H9 (cell line): ENCODE measurements around the gene KRTAP1-3. TPM values are rescaled to one million over a fixed set of nuclear protein-coding genes. Genes with fewer than 3 reads are reported as not detected.

Source experiments
- DNase-seq: peaks from one replicate; pipeline ENCODE4 v3.0.0-alpha.2; 2017
- H2AFZ ChIP-seq: one replicate; pipeline ENCODE4 v1.6.1; 2013; ENCODE audit warnings: mild to moderate bottlenecking, low read length, control low read depth, moderate library complexity
- H2AK5ac ChIP-seq: 2 replicates; pipeline ENCODE4 v1.6.1; 2013; ENCODE audit warnings: low read length, control low read depth, mixed read lengths; ENCODE audit not compliant: insufficient read length
- H2BK120ac ChIP-seq: one replicate; pipeline ENCODE4 v1.6.1; 2013; ENCODE audit warnings: low read depth, mild to moderate bottlenecking, low read length, control low read depth, inconsistent platforms; ENCODE audit not compliant: poor library complexity, severe bottlenecking
- H2BK12ac ChIP-seq: 2 replicates; pipeline ENCODE4 v1.6.1; 2013; ENCODE audit warnings: low read length, control low read depth, mixed read lengths, low read depth; ENCODE audit not compliant: insufficient read length
- H2BK15ac ChIP-seq: 2 replicates; pipeline ENCODE4 v1.6.1; 2013; ENCODE audit warnings: low read depth, low read length, control low read depth
- H2BK20ac ChIP-seq: one replicate; pipeline ENCODE4 v1.6.1; 2013; ENCODE audit warnings: low read depth, mild to moderate bottlenecking, low read length, control low read depth, inconsistent platforms; ENCODE audit not compliant: poor library complexity, severe bottlenecking
- H2BK5ac ChIP-seq: 2 replicates; pipeline ENCODE4 v1.6.1; 2013; ENCODE audit warnings: low read length, control low read depth, mixed read lengths; ENCODE audit not compliant: insufficient read length
- H3K14ac ChIP-seq: 2 replicates; pipeline ENCODE4 v1.6.1; 2013; ENCODE audit warnings: low read length, control low read depth; ENCODE audit not compliant: insufficient read depth
- H3K18ac ChIP-seq: 2 replicates; pipeline ENCODE4 v1.6.1; 2013; ENCODE audit warnings: low read depth, mild to moderate bottlenecking, mixed read lengths, low read length, control low read depth; ENCODE audit not compliant: insufficient read length
- H3K23ac ChIP-seq: 2 replicates; pipeline ENCODE4 v1.6.1; 2013; ENCODE audit warnings: low read length, control low read depth, mixed read lengths, low read depth; ENCODE audit not compliant: insufficient read length
- H3K23me2 ChIP-seq: 2 replicates; pipeline ENCODE4 v1.6.1; 2013; ENCODE audit warnings: low read depth, mild to moderate bottlenecking, mixed read lengths, low read length, control low read depth; ENCODE audit not compliant: insufficient read length, poor library complexity, severe bottlenecking
- H3K27ac ChIP-seq: 2 replicates; pipeline ENCODE4 v1.5.1; 2013; ENCODE audit warnings: low read length, control low read depth, mixed read lengths, low read depth; ENCODE audit not compliant: insufficient read length
- H3K27me3 ChIP-seq: 2 replicates; pipeline ENCODE4 v1.6.1; 2013; ENCODE audit warnings: low read length, control low read depth, inconsistent platforms; ENCODE audit not compliant: insufficient read depth
- H3K4ac ChIP-seq: 2 replicates; pipeline ENCODE4 v1.6.1; 2013; ENCODE audit warnings: low read depth, mild to moderate bottlenecking, control low read depth, inconsistent platforms, low read length, moderate library complexity
- H3K4me1 ChIP-seq: 2 replicates; pipeline ENCODE4 v1.6.1; 2013; ENCODE audit warnings: low read length, control low read depth, inconsistent platforms; ENCODE audit not compliant: insufficient read depth
- H3K4me2 ChIP-seq: 2 replicates; pipeline ENCODE4 v1.6.1; 2013; ENCODE audit warnings: low read length, control low read depth, mixed read lengths; ENCODE audit not compliant: insufficient read length, insufficient read depth
- H3K56ac ChIP-seq: 2 replicates; pipeline ENCODE4 v1.6.1; 2013; ENCODE audit warnings: low read depth, mild to moderate bottlenecking, mixed read lengths, low read length, control low read depth; ENCODE audit not compliant: insufficient read length
- H3K79me1 ChIP-seq: 2 replicates; pipeline ENCODE4 v1.6.1; 2013; ENCODE audit warnings: low read depth, mild to moderate bottlenecking, moderate library complexity, low read length, control low read depth, inconsistent platforms; ENCODE audit not compliant: insufficient read depth, poor library complexity, severe bottlenecking
- H3K79me2 ChIP-seq: 2 replicates; pipeline ENCODE4 v1.6.1; 2013; ENCODE audit warnings: low read length, control low read depth, inconsistent platforms; ENCODE audit not compliant: insufficient read depth
- H3K9ac ChIP-seq: 2 replicates; pipeline ENCODE4 v1.6.1; 2013; ENCODE audit warnings: low read length, control low read depth, mixed read lengths; ENCODE audit not compliant: insufficient read length; ENCODE audit errors: extremely low read depth
- H3K9me3 ChIP-seq: one replicate; pipeline ENCODE4 v1.6.1; 2013; ENCODE audit warnings: low read depth, low read length, inconsistent platforms; ENCODE audit not compliant: control insufficient read depth
- H3T11ph ChIP-seq: one replicate; pipeline ENCODE4 v1.6.1; 2013; ENCODE audit warnings: mild to moderate bottlenecking, low read length, control low read depth, inconsistent platforms
- H4K20me1 ChIP-seq: one replicate; pipeline ENCODE4 v1.6.1; 2013; ENCODE audit not compliant: control insufficient read depth, insufficient read length, insufficient read depth
- H4K5ac ChIP-seq: 2 replicates; pipeline ENCODE4 v1.6.1; 2013; ENCODE audit warnings: low read depth, mild to moderate bottlenecking, mixed read lengths, low read length, control low read depth; ENCODE audit not compliant: insufficient read length
- H4K8ac ChIP-seq: replicated peaks from 2 replicates; pipeline ENCODE4 v1.6.1; 2013; ENCODE audit warnings: low read length, control low read depth, mixed read lengths, low read depth; ENCODE audit not compliant: insufficient read length
- H4K91ac ChIP-seq: 2 replicates; pipeline ENCODE4 v1.6.1; 2013; ENCODE audit warnings: low read depth, mild to moderate bottlenecking, moderate library complexity, mixed read lengths, low read length, control low read depth; ENCODE audit not compliant: insufficient read length
- H3K27ac Mint-ChIP-seq, 3 experiments: 2 replicates in 2 of 3; 3 replicates in 1 of 3; pipeline ENCODE4 v1.8.0; 2020 to 2021; ENCODE audit warnings: mixed read lengths in 3 of 3, mild to moderate bottlenecking in 1 of 3, moderate library complexity in 1 of 3
- H3K27me3 Mint-ChIP-seq: 2 replicates; pipeline ENCODE4 v1.8.0; 2021; ENCODE audit warnings: low read depth, mild to moderate bottlenecking, moderate library complexity, mixed read lengths
- H3K36me3 Mint-ChIP-seq, 3 experiments: 2 replicates in 2 of 3; 3 replicates in 1 of 3; pipeline ENCODE4 v1.8.0; 2020 to 2021; ENCODE audit warnings: low read depth in 3 of 3, mixed read lengths in 3 of 3; ENCODE audit not compliant: insufficient read depth in 1 of 3
- H3K4me1 Mint-ChIP-seq, 2 experiments: 2 replicates each; pipeline ENCODE4 v1.8.0; 2020; ENCODE audit warnings: mixed read lengths in 2 of 2
- H3K4me3 Mint-ChIP-seq, 2 experiments: 2 replicates in 1 of 2; 3 replicates in 1 of 2; pipeline ENCODE4 v1.8.0; 2020 to 2021; ENCODE audit warnings: mild to moderate bottlenecking in 2 of 2, mixed read lengths in 2 of 2, moderate library complexity in 1 of 2
- H3K9me3 Mint-ChIP-seq, 2 experiments: 2 replicates in 1 of 2; 3 replicates in 1 of 2; pipeline ENCODE4 v1.8.0; 2020; ENCODE audit warnings: mild to moderate bottlenecking in 2 of 2, mixed read lengths in 2 of 2, moderate library complexity in 1 of 2
- WGBS: extraction: QIAGEN DNeasy Blood & Tissue Kit; methylation state at CpG from one replicate; pipeline ENCODE4 v1.1.7; 2013; ENCODE audit warnings: missing lambda C conversion rate, low lambda C conversion rate, mixed read lengths; ENCODE audit not compliant: insufficient read length; ENCODE audit errors: extremely low coverage; 5-methylcytosine and 5-hydroxymethylcytosine counted together
- total RNA-seq: library from RNA; stranded (reverse); gene quantifications from 2 replicates; pipeline ENCODE4 v1.2.1, GENCODE V29; 2021
- TF ChIP-seq, protein P1 (sequence below): fragments of 200-600 bp; sonication (generic); conservative IDR thresholded peaks from 3 replicates; pipeline ENCODE4 v1.8.0; 2021; ENCODE audit warnings: antibody characterized with exemption, mild to moderate bottlenecking

Gene KRTAP1-3
- total RNA-seq, 1 experiment from 2014 or later, result not detected

DNA sequence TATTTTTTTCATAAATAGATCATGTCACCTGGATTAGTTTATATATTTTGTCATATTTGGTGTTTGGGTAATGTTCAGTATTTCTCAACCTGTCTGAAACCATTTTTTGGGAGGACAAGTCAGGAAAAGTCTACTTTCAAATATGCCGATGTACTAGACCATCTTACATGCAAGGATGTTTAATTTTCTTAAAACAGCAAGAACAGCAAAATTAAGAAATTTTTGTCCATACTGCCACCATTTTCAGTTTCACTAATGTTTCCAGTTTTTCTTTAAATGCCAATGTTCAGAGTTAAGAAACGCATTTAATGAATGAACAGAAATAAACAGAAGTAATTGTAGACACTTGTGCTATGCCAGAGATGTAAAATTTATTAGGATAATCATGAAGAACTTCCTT is 41.6 kb downstream of the KRTAP1-3 start:
- Histone ChIP-seq H3K18ac (no peak overlapping the region), H4K8ac (no peak overlapping the region), H2BK15ac (no peak overlapping the region), H3T11ph (no peak overlapping the region), H3K79me1 (no peaks in the 10 kb centered on the region), H2BK12ac (no peak overlapping the region), H3K4ac (no peak overlapping the region), H3K4me2 (no peak overlapping the region), H3K23ac (no peak overlapping the region), H3K4me1 (no peaks in the 10 kb centered on the region), H3K27me3 (no peaks in the 10 kb centered on the region), H3K27ac (no peak overlapping the region), H3K79me2 (no peaks in the 10 kb centered on the region), H2BK5ac (no peak overlapping the region), H3K9ac (no peak overlapping the region), H2AFZ (no peak overlapping the region), H4K5ac (no peak overlapping the region), H3K56ac (no peak overlapping the region), H3K9me3 (no peaks in the 10 kb centered on the region), H2BK20ac (no peak overlapping the region), H3K23me2 (no peaks in the 10 kb centered on the region), H3K14ac (no peak overlapping the region), H2AK5ac (no peak overlapping the region), H2BK120ac (no peak overlapping the region), H4K91ac (no peak overlapping the region), H4K20me1 (no peaks in the 10 kb centered on the region)
- DNase-seq, result no peak
- H3K4me3 Mint-ChIP-seq, result no peak overlapping the region
- TF ChIP-seq, protein P1, sequence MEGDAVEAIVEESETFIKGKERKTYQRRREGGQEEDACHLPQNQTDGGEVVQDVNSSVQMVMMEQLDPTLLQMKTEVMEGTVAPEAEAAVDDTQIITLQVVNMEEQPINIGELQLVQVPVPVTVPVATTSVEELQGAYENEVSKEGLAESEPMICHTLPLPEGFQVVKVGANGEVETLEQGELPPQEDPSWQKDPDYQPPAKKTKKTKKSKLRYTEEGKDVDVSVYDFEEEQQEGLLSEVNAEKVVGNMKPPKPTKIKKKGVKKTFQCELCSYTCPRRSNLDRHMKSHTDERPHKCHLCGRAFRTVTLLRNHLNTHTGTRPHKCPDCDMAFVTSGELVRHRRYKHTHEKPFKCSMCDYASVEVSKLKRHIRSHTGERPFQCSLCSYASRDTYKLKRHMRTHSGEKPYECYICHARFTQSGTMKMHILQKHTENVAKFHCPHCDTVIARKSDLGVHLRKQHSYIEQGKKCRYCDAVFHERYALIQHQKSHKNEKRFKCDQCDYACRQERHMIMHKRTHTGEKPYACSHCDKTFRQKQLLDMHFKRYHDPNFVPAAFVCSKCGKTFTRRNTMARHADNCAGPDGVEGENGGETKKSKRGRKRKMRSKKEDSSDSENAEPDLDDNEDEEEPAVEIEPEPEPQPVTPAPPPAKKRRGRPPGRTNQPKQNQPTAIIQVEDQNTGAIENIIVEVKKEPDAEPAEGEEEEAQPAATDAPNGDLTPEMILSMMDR, result no peak
- H3K9me3 Mint-ChIP-seq, result no peaks in the 10 kb centered on the region
- H3K27me3 Mint-ChIP-seq, result no peaks in the 10 kb centered on the region; the same call in 1 of the 2 replicates
- H3K36me3 Mint-ChIP-seq, result no peaks in the 10 kb centered on the region; a peak in 1 of 7 replicates
- H3K4me1 Mint-ChIP-seq, result peaks cover 0 to 3% of the 10 kb centered on the region in 2 experiments; a peak in 1 of 4 replicates
- H3K27ac Mint-ChIP-seq, result no peak overlapping the region
- WGBS, result no CpG with 5 or more reads among the region's 2 CpGs
